HuH-7.5 (cell line): ENCODE results near the gene CEACAM18.
"Not testable (repeated sequence)": the region's sequence is repeated elsewhere in the genome, so short reads cannot be mapped to it uniquely, and the experiment has no call there.

Experiments used
- DNase-seq: peaks from one replicate; pipeline ENCODE4 v3.0.0; 2011; ENCODE audit warnings: low spot score

The CEACAM18 gene

DNA sequence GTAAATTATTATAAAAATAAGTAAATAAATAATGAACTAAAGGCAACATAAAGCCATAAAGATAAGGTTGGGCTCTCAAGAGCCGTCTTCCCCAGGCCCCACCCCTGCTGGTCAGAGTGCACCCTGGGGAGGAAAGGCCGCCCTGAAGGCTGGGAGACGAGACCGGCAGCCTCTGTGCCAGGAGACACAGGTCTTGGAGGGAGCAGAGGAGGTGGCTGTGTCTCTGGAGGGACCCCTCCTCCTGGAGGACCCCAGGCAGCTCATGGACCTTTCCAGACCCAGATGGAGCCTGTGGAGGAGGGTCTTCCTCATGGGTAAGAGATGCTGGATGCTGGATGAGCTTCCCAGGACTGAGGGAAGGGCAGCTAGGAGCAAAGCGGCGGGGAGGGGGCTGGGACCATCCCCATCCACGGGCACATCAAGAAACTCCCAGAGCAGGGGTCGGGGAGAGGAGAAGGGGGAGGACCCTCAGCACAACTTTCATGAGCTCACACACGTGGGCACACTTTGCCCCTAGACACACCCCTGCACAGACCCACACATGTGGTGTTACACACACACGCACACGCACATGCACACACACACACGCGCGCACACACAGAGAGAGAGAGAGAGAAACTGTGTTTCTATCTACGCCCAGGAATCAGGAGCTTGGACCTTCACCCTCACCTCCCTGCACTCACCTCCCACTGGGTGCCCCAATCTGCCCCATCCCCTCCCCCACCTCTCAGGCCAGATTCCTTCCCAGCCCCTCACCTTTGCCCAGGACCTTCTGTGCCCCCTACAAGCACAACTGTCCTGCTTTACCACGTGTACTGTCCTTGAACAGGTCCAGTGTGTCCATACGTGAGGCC lies at the start of gene CEACAM18:
CEACAM18 (plus strand) TSS at position 159 of the 854 bp plus-strand sequence.
- DNase-seq: no peak

- DNase-seq: no peak
These were observed 48.1 kb upstream of the CEACAM18 start for GRCh38 chr19:51430221-51430620.

DNA sequence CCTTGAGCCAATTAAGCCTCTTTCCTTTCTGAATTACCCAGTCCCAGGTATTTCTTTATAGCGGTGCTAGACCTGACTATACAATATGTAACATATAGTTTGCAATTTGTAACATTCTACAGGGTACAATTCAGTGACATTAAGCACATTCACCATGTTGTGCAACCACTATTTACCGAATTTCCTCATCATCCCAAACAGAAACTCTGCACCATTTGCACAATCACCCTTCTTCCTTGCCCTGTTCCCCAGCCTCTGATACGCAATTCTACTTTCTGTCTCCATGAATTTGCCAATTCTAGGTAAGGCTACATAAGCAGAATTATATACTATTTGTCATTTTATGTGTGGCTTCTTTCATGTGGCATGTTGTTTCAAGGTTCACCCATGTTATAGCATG lies 47.2 kb upstream of the CEACAM18 start:
- no peak for DNase-seq

GRCh38 chr19:51433043-51433442 lies 45.3 kb upstream of the CEACAM18 start:
- DNase-seq: no peak

DNA sequence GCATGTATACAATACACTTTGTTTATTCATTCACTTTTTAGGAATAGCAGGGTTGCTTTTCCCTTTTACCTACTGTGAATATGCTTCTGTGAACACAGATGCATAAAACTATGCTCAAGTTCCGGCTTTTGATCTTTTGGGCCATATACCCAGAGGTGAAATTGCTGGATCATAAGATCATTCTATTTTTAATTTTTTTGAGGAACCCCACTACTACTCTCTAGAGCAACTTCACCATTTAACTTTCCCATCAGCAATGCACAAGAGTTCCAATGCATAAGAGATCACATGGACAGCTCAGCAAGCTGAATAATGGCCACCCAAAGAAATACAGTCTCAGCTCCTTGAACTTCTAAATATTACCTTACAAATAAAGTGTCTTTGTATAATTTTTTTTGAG lies 43.9 kb upstream of the CEACAM18 start:
- no peak for DNase-seq

- DNase-seq: no peak
These were observed 39.3 kb upstream of the CEACAM18 start for GRCh38 chr19:51439021-51439465.

DNA sequence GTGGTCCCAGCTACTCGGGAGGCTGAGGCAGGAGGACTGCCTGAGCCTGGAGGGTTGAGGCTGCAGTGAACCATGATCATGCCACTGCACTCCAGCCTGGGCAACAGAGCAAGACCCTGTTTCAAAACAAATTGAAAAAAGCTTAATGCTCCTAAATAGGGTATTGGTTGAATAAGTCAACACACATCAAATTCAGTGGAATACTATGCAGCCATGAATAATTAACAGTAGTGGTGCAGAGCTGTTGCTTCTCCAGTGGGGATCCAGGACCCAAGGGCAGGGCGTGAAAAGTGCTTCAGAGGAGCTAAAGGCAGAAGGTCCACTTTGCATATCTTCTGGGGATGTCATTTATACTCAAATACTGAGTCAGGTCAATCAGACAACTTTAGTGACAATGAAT lies 38.3 kb upstream of the CEACAM18 start:
- DNase-seq: no peak

- no peak for DNase-seq
These were observed 37.4 kb upstream of the CEACAM18 start for GRCh38 chr19:51440846-51441409.

DNA sequence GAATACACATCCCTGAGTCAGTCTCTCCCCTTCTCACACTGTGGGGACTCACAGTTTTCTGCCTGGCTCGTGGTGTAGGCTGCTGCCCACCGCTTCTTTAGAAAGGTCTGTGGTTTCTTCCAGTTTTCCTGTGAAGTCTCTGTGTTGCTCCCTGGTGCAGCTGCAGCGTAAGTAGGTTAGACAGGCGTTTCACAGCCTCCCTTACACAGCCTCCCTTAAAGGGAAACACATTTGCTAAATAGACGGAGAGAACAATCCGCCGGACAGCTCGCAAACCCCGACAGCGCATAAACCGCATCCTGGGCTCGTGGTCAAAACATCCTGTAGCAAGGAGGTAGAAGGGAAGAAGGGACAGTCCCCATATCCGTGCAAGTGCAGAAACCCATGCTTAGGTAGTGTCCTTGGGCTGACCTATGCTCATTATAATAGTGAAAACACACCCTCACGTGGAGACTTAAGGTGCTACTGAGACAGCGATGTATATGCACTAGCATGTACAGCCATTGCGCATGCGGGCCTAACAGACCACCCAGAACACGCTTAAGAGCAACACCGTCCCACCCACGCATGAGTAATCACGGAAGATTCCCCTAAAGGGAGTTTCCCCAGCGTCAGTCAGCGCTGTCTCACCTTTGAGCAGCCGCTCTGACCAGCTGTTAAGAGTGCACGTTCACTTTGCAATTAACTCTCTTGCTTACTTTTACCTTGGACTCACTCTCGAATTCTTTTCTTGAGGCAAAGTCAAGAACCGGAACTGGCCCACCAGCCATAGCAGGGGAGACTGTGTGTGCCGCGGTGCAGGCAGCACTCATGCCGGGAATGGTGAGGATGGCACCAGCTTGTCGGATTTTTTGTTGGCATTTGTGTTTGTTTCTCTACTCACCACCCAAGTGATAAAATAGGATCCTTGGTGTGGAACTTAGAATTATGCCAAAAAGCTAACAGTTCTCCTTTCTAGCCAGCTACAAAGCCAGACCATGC lies 36.6 kb upstream of the CEACAM18 start:
- DNase-seq: no peak

DNA sequence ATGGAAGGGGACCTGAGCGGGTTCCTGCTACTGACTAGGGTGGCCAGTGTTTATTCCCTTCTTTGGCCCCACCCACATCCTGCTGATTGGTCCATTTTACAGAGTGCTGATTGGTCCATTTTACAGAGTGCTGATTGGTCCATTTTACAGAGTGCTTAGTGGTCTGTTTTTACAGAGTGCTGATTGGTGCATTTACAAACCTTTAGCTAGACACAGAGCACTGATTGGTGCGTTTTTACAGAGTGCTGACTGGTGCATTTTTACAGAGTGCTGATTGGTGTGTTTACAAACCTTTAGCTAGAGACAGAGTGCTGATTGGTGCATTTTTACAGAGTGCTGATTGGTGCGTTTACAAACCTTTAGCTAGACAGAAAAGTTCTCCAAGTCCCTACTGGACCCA lies 30.8 kb upstream of the CEACAM18 start:
- not testable (repeated sequence) for DNase-seq

GRCh38 chr19:51448011-51448410 lies 30.3 kb upstream of the CEACAM18 start:
- no peak for DNase-seq

GRCh38 chr19:51448411-51449016 lies 29.8 kb upstream of the CEACAM18 start:
- DNase-seq: no peak

DNA sequence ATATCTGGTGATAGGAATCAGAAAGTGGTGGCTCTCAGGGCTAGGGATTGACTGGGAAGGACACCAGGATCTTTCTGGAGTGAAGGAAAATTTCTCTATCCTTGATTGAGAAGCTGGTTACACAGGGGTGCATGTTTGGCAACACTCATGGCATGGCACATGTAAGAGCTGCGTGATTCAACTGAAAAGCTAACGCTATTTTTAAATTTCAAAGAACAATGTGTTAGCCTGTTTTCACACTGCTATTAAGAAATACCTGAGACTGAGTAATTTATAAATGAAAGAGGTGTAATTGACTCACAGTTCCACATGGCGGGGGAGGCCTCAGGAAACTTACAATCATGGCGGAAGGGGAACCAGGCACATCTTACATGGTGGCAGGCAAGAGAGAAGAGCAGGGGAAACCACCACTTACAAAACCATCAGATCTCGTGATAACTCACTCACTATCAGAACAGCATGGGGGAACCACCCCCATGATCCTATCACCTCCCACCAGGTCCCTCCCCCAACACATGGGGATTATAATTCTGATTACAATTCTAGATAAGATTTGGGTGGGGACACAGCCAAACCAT lies 27.5 kb upstream of the CEACAM18 start:
- no peak for DNase-seq

DNA sequence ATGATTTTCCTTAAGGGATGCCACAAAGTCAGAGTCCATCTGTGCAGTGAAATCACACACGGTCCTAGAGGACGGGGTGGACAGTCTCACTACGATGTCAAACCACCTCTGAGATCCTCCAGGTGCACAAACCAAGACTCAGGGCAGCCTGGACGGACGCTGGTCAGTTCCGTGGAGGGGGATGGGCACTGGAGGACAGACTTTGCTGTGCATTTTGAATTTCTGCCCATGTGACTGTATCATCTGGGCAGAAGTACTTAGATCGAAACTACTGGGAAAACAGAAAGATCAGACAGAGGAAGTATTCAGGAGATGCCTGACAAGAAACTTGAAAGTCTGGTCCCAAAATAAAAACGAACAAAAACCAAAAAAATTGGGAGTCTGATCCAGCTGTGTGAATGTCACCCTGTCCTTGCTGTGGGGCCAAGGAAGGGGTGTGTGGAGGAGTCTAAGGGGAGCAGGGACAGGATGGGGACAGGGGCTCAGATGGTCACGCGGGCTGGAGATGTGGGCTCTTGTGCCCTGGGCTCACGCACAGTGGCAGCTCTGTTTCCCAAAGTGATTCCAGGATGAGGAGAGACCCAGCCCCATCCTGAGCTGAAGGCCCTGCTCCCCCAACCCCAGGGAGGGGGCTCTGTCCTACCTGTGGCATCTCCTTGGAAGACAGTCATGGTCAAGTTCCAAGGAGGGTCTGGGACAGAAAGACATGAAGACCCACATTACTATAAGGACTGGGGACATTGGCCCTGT lies 21.6 kb upstream of the CEACAM18 start:
- no peak for DNase-seq

- DNase-seq: no peak
These were observed 20.9 kb upstream of the CEACAM18 start for GRCh38 chr19:51457351-51458013.

GRCh38 chr19:51458051-51458645 lies 20.2 kb upstream of the CEACAM18 start, which contains the start of gene SIGLEC8:
TSS of gene SIGLEC8 (minus strand) at chr19:51458454. CDS start at chr19:51458387, 67 bp downstream.
- no peak for DNase-seq

GRCh38 chr19:51458899-51459505 lies 19.3 kb upstream of the CEACAM18 start:
- no peak for DNase-seq

- DNase-seq: peak; percentile 29
These were observed 18.0 kb upstream of the CEACAM18 start for GRCh38 chr19:51460164-51460992.
